BE2C (cell line): Measurements from ENCODE around the gene KLHL20.
A peak's percentile ranks its signal among the peaks of the same experiment; 100 is the strongest.
"Not testable (repeated sequence)": the region's sequence is repeated elsewhere in the genome, so short reads cannot be mapped to it uniquely, and the experiment has no call there.

Experiments used
- DNase-seq: peaks from one replicate; pipeline ENCODE4 v3.0.0-alpha.2; 2020
- H3K27me3 ChIP-seq: fragments of 250-450 bp; sonication (Bioruptor Pico); 2 replicates; pipeline ENCODE4 v1.5.1; 2020; ENCODE audit warnings: mild to moderate bottlenecking
- H3K36me3 ChIP-seq: fragments of 250-450 bp; sonication (Bioruptor Pico); 2 replicates; pipeline ENCODE4 v1.5.1; 2020; ENCODE audit warnings: mild to moderate bottlenecking
- H3K4me1 ChIP-seq: fragments of 250-450 bp; sonication (Bioruptor Pico); 2 replicates; pipeline ENCODE4 v1.5.1; 2020
- H3K4me3 ChIP-seq: 2 replicates; pipeline ENCODE4 v1.5.1; 2011; ENCODE audit warnings: low read depth, low read length
- H3K9me3 ChIP-seq: fragments of 250-450 bp; sonication (Bioruptor Pico); 2 replicates; pipeline ENCODE4 v1.5.1; 2020
- CTCF ChIP-seq: IDR thresholded peaks from 2 replicates; pipeline ENCODE4 v1.5.1; 2012; ENCODE audit warnings: mild to moderate bottlenecking, low read depth, low read length

KLHL20 gene

GRCh38 chr1:173688300-173688699 lies 26.5 kb upstream of the KLHL20 start:
- H3K9me3 ChIP-seq = no peaks in the 10 kb centered on the region

GRCh38 chr1:173693238-173693637 lies 21.5 kb upstream of the KLHL20 start:
- Histone ChIP-seq H3K9me3 (no peaks in the 10 kb centered on the region), H3K4me3 (no peak overlapping the region), H3K36me3 (no peaks in the 10 kb centered on the region), H3K4me1 (no peaks in the 10 kb centered on the region), H3K27me3 (peaks cover 37% of the 10 kb centered on the region)
- no peak for DNase-seq
- TF ChIP-seq CTCF = no peak

More at GRCh38 chr1:173688300-173688699, 26.5 kb upstream of the KLHL20 start:
- no peaks in the 10 kb centered on the region for H3K4me1 ChIP-seq
- H3K27me3 ChIP-seq = peaks cover 17% of the 10 kb centered on the region
- H3K4me3 ChIP-seq = no peak overlapping the region
- DNase-seq = no peak
- H3K36me3 ChIP-seq = no peaks in the 10 kb centered on the region
- no peak for TF ChIP-seq CTCF

- H3K9me3 ChIP-seq, H3K4me1 ChIP-seq, H3K4me3 ChIP-seq, H3K36me3 ChIP-seq, DNase-seq: not testable (repeated sequence)
- H3K27me3 ChIP-seq = peaks cover 10% of the 10 kb centered on the region
These were observed 13.5 kb upstream of the KLHL20 start for GRCh38 chr1:173701299-173701698.

GRCh38 chr1:173702736-173703135 lies 12.0 kb upstream of the KLHL20 start:
- TF ChIP-seq CTCF = no peak
- no peak for DNase-seq
- Histone ChIP-seq H3K4me3 (no peak overlapping the region), H3K27me3 (0 out of 2 replicates have a peak, but pooled peaks cover 3% of the 10 kb centered on the region), H3K4me1 (no peaks in the 10 kb centered on the region), H3K36me3 (no peaks in the 10 kb centered on the region), H3K9me3 (no peaks in the 10 kb centered on the region)

GRCh38 chr1:173705117-173705516 lies 9.7 kb upstream of the KLHL20 start:
- peaks cover 6% of the 10 kb centered on the region for H3K27me3 ChIP-seq
- H3K9me3 ChIP-seq = no peaks in the 10 kb centered on the region
- no peak for DNase-seq
- no peak for TF ChIP-seq CTCF
- H3K4me1 ChIP-seq = no peaks in the 10 kb centered on the region
- H3K36me3 ChIP-seq = no peaks in the 10 kb centered on the region
- H3K4me3 ChIP-seq = no peak overlapping the region

- Histone ChIP-seq H3K9me3 (no peaks in the 10 kb centered on the region), H3K27me3 (peaks cover 6% of the 10 kb centered on the region), H3K36me3 (no peaks in the 10 kb centered on the region), H3K4me1 (no peaks in the 10 kb centered on the region), H3K4me3 (no peak overlapping the region)
- no peak for TF ChIP-seq CTCF
- no peak for DNase-seq
These were observed 6.0 kb upstream of the KLHL20 start for GRCh38 chr1:173708787-173709186.

- Histone ChIP-seq H3K9me3 (no peaks in the 10 kb centered on the region), H3K4me1 (no peaks in the 10 kb centered on the region), H3K27me3 (no peaks in the 10 kb centered on the region; the same call in 1 of the 2 replicates), H3K4me3 (peak overlapping the region; percentile 97), H3K36me3 (no peaks in the 10 kb centered on the region)
- no peak for TF ChIP-seq CTCF
- no peak for DNase-seq
These were observed 381 bp upstream of the KLHL20 start for GRCh38 chr1:173714441-173714758.
